Parietal lobe (tissue), 2 donors: ENCODE measurements around the gene PPFIA3. TPM values are rescaled to one million over a fixed set of nuclear protein-coding genes. Genes with fewer than 3 reads are reported as not detected.

ENCODE experiments used
- small RNA-seq: library from RNA; depleted of rRNA; stranded (forward); fragments of <200 nt; gene quantifications from one replicate; pipeline ENCODE3, GENCODE V24; 2014; ENCODE audit warnings: low replicate concordance
- total RNA-seq: library from RNA; depleted of rRNA; stranded (reverse); fragments of >200 nt; gene quantifications from one replicate; pipeline ENCODE4 v1.2.3, GENCODE V29; 2014

PPFIA3 gene
- 37.6 TPM for total RNA-seq

DNA sequence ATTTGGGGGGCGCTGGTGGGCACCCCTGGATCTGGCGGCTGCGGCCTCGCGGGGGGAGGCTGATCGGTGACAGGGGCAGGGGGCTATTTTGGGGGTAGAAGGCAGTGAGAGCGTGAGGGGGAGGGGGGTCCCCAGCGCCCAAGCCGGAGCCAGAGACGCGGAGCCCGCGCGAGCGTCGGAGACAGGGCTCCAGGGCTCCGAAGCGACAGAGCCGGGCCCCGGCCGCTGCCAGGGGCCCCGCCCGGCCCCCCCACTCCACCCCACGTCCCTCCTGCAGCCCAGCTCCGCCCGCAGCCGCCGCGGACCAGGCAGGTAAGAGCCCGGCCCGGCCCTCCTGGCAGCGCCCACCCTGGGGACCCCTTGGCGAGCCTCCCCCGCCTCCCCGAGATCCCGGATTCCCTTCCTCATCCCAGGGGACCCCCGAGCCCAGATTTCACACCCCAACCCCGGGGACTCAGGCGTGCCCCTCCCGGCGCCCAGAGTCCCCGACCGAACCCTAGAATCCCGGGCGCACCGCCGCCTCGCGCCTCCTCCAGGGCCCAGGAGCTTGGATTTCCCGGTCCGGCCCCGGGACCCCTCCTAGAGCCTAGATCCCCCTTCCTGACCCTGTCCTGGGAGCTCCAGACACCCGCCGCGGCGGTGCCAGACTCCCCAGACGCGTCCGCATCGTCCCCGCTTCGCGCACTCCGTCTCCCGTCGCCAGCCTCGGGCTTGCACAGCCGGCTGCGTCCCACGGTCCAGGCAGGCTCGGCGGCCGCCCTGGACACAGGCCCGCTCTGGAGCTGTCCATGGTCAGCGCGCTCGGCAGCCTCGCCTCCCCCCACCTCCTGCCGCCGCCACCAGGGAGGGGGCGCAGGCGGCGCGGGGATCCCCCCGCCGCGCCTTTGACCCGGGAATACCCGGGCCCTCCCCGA, at the start of gene PPFIA3:
TSS of gene PPFIA3 (plus strand) at position 134 of the 914 bp plus-strand sequence. CDS start 8,330 bp downstream, outside the sequence.

DNA sequence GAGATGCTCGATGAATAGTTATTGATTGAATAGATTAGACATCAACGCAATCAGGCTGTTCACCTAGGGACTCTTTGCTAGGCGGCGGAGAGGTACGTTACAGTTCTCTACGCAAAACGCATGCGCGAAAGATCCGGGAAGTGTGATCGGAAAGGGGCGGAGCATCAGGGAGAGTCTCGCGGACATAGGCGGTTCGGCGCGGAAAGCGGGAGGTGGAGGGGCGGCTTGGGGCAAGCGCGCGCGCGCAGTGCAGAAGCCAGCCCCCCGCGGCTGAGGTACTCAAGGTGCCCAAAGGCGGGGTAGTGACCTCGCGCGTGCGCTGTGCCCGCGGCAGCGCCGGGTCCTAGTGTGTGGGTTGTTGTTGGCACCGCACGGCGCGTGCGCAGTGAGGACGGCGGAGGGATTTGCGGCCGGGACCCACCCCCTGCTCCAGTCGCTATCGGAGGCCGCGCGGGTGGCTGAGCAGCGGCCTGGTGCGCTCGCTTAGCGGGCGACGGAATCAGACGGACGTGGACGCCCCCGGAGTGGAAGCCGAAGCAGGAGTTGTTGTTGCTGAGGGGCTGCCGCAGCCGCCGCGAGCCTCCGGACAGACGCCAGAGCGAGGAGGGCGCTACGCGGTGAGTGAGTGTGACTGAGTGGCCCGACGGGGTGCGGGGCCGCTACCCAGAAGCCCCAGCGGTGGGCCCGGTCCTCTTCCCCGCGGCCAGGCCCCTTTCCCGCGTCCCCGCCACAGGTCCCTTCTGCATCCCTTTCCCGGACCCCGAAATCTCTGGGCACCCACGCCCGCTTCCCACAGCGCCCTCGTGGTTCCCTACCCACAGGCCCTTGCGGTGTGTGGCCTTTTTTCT, 34.1 kb upstream of the PPFIA3 start, which contains the start of gene SNRNP70:
TSS of gene SNRNP70 (plus strand) at position 432 of the 848 bp plus-strand sequence. CDS start 964 bp downstream, outside the sequence.

DNA sequence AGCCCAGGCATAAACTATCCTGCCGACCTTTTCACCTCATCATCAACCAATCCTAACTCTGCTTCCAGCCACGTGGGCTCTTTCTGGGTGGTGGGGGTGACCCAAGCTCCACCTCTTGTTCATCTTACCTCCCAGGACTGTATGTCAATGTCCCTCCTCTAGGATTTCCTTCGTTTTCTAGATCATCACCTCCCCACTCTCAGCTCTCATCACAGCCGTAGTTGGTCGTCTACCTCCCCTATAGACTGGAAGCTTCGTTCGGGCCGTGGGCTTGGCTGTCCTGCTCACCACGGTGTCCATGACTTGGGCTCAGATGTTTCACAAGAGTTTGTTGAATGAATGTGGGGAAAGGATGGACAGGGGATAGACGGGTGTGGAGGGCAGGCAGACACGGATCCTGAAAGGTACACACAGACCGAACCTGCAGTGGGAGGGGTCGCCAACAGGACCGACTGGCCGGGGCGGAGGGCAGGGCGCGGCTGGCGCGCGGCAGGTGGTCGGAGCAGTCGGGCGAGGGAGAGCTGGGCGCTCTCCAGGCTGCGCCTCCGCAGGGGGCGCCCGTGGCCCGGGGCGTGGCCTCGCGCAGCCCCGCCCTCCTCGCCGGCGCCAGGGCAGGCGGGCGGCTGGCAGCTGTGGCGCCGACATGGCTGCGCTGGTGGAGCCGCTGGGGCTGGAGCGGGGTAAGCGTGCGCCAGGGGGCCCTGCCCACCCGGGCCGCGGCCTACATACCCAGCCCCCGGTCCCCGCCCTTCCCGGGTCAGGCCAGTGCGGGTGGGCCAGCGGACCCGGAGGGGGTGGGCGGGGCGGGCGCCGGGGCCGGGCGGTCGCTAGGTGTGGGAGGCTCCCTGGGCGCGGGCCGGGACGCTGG, 5.3 kb upstream of the PPFIA3 start, which contains the start of gene LIN7B:
TSS of gene LIN7B (plus strand) at position 609 of the 868 bp plus-strand sequence. CDS start at position 644, 35 bp downstream.

DNA sequence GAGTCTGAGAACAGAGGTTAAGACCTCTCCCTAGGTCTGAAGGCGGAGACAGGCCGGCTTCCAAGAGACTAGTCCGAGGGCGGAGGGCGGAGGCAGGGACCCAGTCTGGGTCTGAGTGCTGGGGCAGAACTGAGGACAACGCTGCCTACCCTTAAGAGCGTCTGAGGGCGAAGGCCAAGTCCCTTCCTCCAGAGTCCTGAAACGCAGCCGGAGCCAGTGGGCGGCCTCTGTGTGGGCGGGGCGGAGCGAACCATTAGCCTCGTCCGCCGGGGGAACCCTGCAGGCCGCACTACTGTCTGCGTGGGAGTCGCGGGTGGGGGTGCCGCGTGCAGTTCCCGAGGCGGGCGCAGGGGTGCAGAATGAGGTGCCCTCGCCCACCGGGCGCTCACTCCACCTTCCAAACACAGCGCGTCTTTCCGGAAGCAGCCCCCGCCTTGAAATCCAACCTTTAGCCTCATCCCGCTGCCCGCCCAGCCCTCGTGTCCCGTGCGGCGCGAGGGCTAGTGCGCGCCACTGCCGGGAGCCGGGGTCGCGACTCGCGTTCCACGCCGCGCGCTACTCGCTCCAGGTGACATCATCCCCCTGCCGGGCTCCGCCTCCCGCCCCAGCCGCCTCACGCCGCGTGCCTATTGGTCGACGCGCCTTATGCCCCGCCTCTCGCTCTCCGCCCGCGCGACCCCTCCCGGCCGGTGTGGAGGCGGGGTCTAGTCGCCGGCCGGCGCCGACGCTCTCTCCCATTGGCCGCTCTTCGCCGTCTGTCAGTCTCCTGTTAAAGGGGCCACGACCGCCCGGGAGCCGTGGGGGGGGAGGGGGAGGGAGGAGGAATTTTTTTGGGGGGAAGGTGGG, 556 bp upstream of the PPFIA3 start, which contains the start of gene C19orf73:
TSS of gene C19orf73 (minus strand) at position 579 of the 846 bp plus-strand sequence. CDS start at position 458, 121 bp downstream.

DNA sequence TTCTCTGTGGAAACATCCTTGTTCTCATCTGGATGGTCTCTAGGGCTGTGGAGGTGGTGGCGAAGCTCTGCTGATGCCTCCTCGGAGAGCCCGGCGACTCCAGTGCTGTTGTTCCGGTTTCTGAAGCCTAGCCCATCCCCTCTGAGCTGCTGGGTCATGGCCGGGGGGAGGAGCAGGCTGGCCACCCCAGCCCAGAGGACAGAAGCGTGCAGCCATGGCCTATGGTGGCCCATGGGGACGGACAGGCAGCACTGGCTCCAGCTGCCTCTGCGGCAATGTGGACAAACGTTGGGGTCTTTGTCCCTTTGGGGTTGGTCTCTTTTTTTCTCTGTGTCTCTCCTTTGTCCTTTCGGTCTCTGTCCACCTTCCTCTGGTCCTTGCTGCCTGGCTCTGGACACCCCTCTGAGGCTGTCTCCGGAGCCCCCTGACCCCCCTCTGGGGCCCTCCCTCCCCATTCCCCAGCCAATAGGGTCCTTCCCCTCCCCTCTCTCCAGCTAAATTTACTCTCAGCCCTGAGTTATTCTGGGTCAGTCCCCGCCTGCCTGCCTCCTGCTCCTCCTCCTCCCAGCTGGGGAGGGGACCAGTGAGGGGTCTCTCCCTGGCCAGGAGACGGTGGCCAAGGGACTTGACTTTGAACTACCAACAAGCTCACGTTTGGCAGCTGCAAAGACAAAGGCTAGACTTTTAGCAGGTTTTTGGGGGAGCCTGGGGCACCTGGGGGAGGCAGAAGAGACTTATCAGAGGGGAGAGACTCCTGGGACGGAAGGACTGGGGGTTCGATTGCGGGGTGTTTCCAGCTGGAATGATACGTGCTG, 35.9 kb downstream of the PPFIA3 start, which contains the start of gene HRC:
TSS of gene HRC (minus strand) at position 392 of the 815 bp plus-strand sequence. CDS start at position 233, 159 bp downstream.

DNA sequence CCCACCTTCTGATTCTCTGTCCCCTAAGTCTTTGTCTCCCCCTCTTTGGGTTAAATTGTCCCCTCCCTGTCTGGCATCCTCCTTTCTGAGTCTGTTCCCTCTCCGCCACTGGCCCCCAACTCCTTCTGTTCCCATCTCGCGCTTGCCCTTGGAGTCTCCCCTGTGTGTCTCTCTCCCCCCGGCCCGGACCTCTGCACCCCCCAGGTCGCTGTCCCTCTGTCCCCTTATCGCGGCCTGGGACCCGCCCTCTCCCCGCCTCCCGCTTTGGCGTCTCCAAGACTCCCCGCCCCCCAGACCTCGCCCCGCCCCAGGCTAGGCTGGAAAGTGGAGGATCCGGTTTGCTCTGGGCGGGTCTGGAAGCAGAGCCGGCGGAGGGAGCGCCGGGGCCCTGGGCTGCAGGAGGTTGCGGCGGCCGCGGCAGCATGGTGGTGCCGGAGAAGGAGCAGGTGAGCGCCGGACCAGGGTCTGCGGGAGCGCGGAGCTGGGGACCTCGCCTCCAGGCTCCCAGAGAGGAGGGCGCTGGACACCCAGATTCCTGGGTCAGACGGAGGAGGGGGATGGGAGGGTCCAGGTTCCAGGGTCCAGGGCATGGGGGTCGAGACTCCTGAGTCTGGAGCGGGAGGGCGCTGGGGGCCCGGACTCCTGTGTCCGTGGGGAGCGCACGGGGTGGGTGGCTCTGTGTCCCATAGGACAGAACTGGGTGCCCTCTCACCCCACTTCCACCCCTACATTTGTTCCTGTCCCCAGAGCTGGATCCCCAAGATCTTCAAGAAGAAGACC, 38.3 kb downstream of the PPFIA3 start, which contains the start of gene TRPM4:
TSS of gene TRPM4 (plus strand) at position 348 of the 780 bp plus-strand sequence. CDS start at position 423, 75 bp downstream.

Small RNA genes lying within 50 kb of the gene (small RNA-seq; reads per million reads assigned to genes)
- gene RN7SL708P, result not detected

Other genes with a start within 250 kb of the PPFIA3 start
- 31.6 TPM for gene PPP1R15A, start 247.1 kb upstream of the PPFIA3 start, total RNA-seq
- gene TULP2, start 220.8 kb upstream of the PPFIA3 start, total RNA-seq, result not detected
- 46.6 TPM for gene NUCB1, start 219.2 kb upstream of the PPFIA3 start, total RNA-seq
- not detected for gene DHDH, start 185.8 kb upstream of the PPFIA3 start, total RNA-seq
- 7.8 TPM for gene BAX, start 164.7 kb upstream of the PPFIA3 start, total RNA-seq
- gene FTL, start 154.2 kb upstream of the PPFIA3 start, total RNA-seq, result 551 TPM
- 27.5 TPM for gene GYS1, start 126.2 kb upstream of the PPFIA3 start, total RNA-seq
- gene RUVBL2, start 125.7 kb upstream of the PPFIA3 start, total RNA-seq, result 92.6 TPM
- gene LHB, start 102.5 kb upstream of the PPFIA3 start, total RNA-seq, result not detected
- not detected for gene CGB3, start 95.2 kb upstream of the PPFIA3 start, total RNA-seq
- gene CGB2, start 87.7 kb upstream of the PPFIA3 start, total RNA-seq, result not detected
- gene CGB1, start 82.6 kb upstream of the PPFIA3 start, total RNA-seq, result not detected
- not detected for gene CGB5, start 75.7 kb upstream of the PPFIA3 start, total RNA-seq
- gene CGB8, start 70.4 kb upstream of the PPFIA3 start, total RNA-seq, result not detected
- not detected for gene CGB7, start 61.8 kb upstream of the PPFIA3 start, total RNA-seq
- gene NTF4, start 54.7 kb upstream of the PPFIA3 start, total RNA-seq, result not detected
- gene KCNA7, start 46.8 kb upstream of the PPFIA3 start, total RNA-seq, result not detected
- 278 TPM for gene SNRNP70, start 34.1 kb upstream of the PPFIA3 start, total RNA-seq
- 21.6 TPM for gene LIN7B, start 5.2 kb upstream of the PPFIA3 start, total RNA-seq
- gene C19orf73, start 401 bp upstream of the PPFIA3 start, total RNA-seq, result not detected
- gene HRC, start 35.9 kb downstream of the PPFIA3 start, total RNA-seq, result 0.31 TPM
- 6.6 TPM for gene TRPM4, start 38.2 kb downstream of the PPFIA3 start, total RNA-seq
- 0.94 TPM for gene SLC6A16, start 205.6 kb downstream of the PPFIA3 start, total RNA-seq
- gene CD37, start 215.9 kb downstream of the PPFIA3 start, total RNA-seq, result 0.94 TPM
- gene TEAD2, start 242.9 kb downstream of the PPFIA3 start, total RNA-seq, result 9.4 TPM
- 1.9 TPM for gene DKKL1, start 244.3 kb downstream of the PPFIA3 start, total RNA-seq